SK-N-SH treated with all-trans-retinoic acid at 6 μM for 48 hours (cell line): ENCODE results near the gene MRGPRG.

Experiments
- ARNTL ChIP-seq: fragments of 450-650 bp; formaldehyde crosslinking; IDR thresholded peaks from 2 replicates; pipeline ENCODE4 v1.5.0; 2020; ENCODE audit warnings: low read depth, mild to moderate bottlenecking, moderate library complexity, borderline replicate concordance
- CSDC2 ChIP-seq: fragments of 250-450 bp; sonication (Bioruptor Pico); IDR thresholded peaks from 2 replicates; pipeline ENCODE4 v1.5.0; 2020; ENCODE audit warnings: mild to moderate bottlenecking, moderate library complexity
- ZC3H10 ChIP-seq: fragments of 250-450 bp; sonication (Bioruptor Pico); IDR thresholded peaks from 2 replicates; pipeline ENCODE4 v1.5.1; 2021; ENCODE audit warnings: mild to moderate bottlenecking, moderate library complexity
- ZFP30 ChIP-seq: fragments of 450-650 bp; formaldehyde crosslinking; IDR thresholded peaks from 2 replicates; pipeline ENCODE4 v1.5.0; 2022; ENCODE audit warnings: mild to moderate bottlenecking, moderate library complexity

- TF ChIP-seq ARNTL (CRISPR knock-in tag) (no peak), ZC3H10 (CRISPR knock-in tag) (no peak), ZFP30 (CRISPR knock-in tag) (no peak), CSDC2 (CRISPR knock-in tag) (no peak)
Observed at GRCh38 chr11:3184732-3185347, 33.8 kb downstream of the MRGPRG start.
